HG03159 (cell line): ENCODE results near the gene CLDN15.

Experiments used
- ATAC-seq: cut with Tn5 transposase; IDR thresholded peaks from one replicate; pipeline ENCODE4 v1.9.1; 2021; ENCODE audit warnings: mild to moderate bottlenecking, moderate library complexity; ENCODE audit not compliant: unreplicated experiment

The CLDN15 gene

GRCh38 chr7:101244375-101245146 lies 7.0 kb upstream of the CLDN15 start, which contains the start of gene FIS1:
FIS1 (minus strand) TSS chr7:101245081; CDS start chr7:101245004, 77 bp downstream.
- ATAC-seq: peak; percentile 93

GRCh38 chr7:101243646-101244374 lies 6.2 kb upstream of the CLDN15 start:
- no peak for ATAC-seq

GRCh38 chr7:101241443-101242349 lies 4.1 kb upstream of the CLDN15 start:
- no peak for ATAC-seq

GRCh38 chr7:101241015-101241363 lies 3.4 kb upstream of the CLDN15 start:
- ATAC-seq: no peak

GRCh38 chr7:101240226-101241014 lies 2.8 kb upstream of the CLDN15 start:
- no peak for ATAC-seq

GRCh38 chr7:101239951-101240220 lies 2.3 kb upstream of the CLDN15 start:
- no peak for ATAC-seq

- no peak for ATAC-seq
Observed at GRCh38 chr7:101239191-101239950, 1.8 kb upstream of the CLDN15 start.

GRCh38 chr7:101238226-101239182 lies 902 bp upstream of the CLDN15 start:
- no peak for ATAC-seq

GRCh38 chr7:101236292-101236835 lies 1.2 kb downstream of the CLDN15 start:
- no peak for ATAC-seq

- ATAC-seq: no peak
Observed at GRCh38 chr7:101235522-101235921, 2.1 kb downstream of the CLDN15 start.

GRCh38 chr7:101235050-101235449 lies 2.6 kb downstream of the CLDN15 start:
- ATAC-seq: no peak

GRCh38 chr7:101234636-101235035 lies 3.0 kb downstream of the CLDN15 start:
- no peak for ATAC-seq

- ATAC-seq: no peak
Observed at GRCh38 chr7:101233907-101234547, 3.6 kb downstream of the CLDN15 start.

- no peak for ATAC-seq
Observed at GRCh38 chr7:101232141-101232850, 5.3 kb downstream of the CLDN15 start.

GRCh38 chr7:101231644-101232043 lies 6.0 kb downstream of the CLDN15 start:
- no peak for ATAC-seq

- ATAC-seq: no peak
Observed at GRCh38 chr7:101226721-101227120, 10.9 kb downstream of the CLDN15 start.

GRCh38 chr7:101225650-101226049 lies 12.0 kb downstream of the CLDN15 start:
- ATAC-seq: no peak
